Panc1 (cell line): ENCODE results near the gene PAQR9. TPM values are rescaled to one million over a fixed set of nuclear protein-coding genes. Genes with fewer than 3 reads are reported as not detected.

Experiments used
- ATAC-seq: fragments of 200-7000 bp; cut with Tn5 transposase; 2 replicates; pipeline ENCODE4 v1.9.1; 2020; ENCODE audit warnings: mild to moderate bottlenecking, moderate library complexity
- BruUV-seq: library from RNA; stranded (reverse); fragments of 400-500 nt; replicated peaks from 2 replicates; lab custom pipeline; 2021; lab: Mats Ljungman, UMichigan
- CTCF ChIA-PET: fragments of 300-600 bp; sonication (Branson Sonifier 250); formaldehyde crosslinking; loops from one replicate; lab custom pipeline; 2022; ENCODE audit warnings: antibody characterized with exemption; lab: Charles Lee
- POLR2A ChIA-PET: fragments of 300-600 bp; sonication (Branson Sonifier 250); formaldehyde crosslinking; loops from one replicate; lab custom pipeline; 2022; ENCODE audit warnings: antibody characterized with exemption; lab: Charles Lee
- DNase-seq: peaks from one replicate; pipeline ENCODE4 v3.0.0-alpha.2; 2010; ENCODE audit warnings: low read depth, low spot score
- H3K27ac ChIP-seq: 2 replicates; pipeline ENCODE4 v1.5.1; 2011; ENCODE audit warnings: mild to moderate bottlenecking, low read length, inconsistent platforms
- H3K27me3 ChIP-seq: fragments of 200-500 bp; sonication (Bioruptor generic); 2 replicates; pipeline ENCODE4 v1.6.0; 2014; ENCODE audit warnings: low read length, inconsistent platforms; ENCODE audit not compliant: control insufficient read depth, insufficient read depth
- H3K36me3 ChIP-seq: fragments of 200-500 bp; sonication (Bioruptor generic); 2 replicates; pipeline ENCODE4 v1.5.1; 2014; ENCODE audit warnings: inconsistent platforms, mild to moderate bottlenecking, low read length, moderate library complexity; ENCODE audit not compliant: control insufficient read depth, insufficient read depth
- H3K4me1 ChIP-seq: 2 replicates; pipeline ENCODE4 v1.5.1; 2011; ENCODE audit warnings: inconsistent platforms, mild to moderate bottlenecking, low read length, moderate library complexity; ENCODE audit not compliant: control insufficient read depth, insufficient read depth
- H3K4me3 ChIP-seq, 2 experiments: 2 replicates each; pipeline ENCODE4 v1.5.1; 2011 to 2012; ENCODE audit warnings: low read depth in 2 of 2, low read length in 2 of 2, mild to moderate bottlenecking in 2 of 2, inconsistent platforms in 1 of 2, moderate library complexity in 1 of 2
- H3K9me3 ChIP-seq: fragments of 200-500 bp; sonication (Bioruptor generic); 2 replicates; pipeline ENCODE4 v1.5.1; 2014; ENCODE audit warnings: low read depth, mild to moderate bottlenecking, inconsistent platforms, low read length, moderate library complexity; ENCODE audit not compliant: control insufficient read depth, insufficient read depth
- POLR2AphosphoS5 ChIP-seq: IDR thresholded peaks from 2 replicates; pipeline ENCODE4 v1.6.1; 2012; ENCODE audit warnings: mild to moderate bottlenecking, low read depth, low read length, moderate library complexity
- SIN3A ChIP-seq: IDR thresholded peaks from 2 replicates; pipeline ENCODE4 v1.6.1; 2012; ENCODE audit warnings: low read depth, mild to moderate bottlenecking, low read length, moderate library complexity, borderline replicate concordance; ENCODE audit not compliant: insufficient read depth
- TCF7L2 ChIP-seq: IDR thresholded peaks from 2 replicates; pipeline ENCODE4 v1.6.1; 2011; ENCODE audit warnings: mild to moderate bottlenecking, low read depth, low read length, inconsistent platforms
- in situ Hi-C: cut with HindIII; loops from 2 replicates; pipeline ENCODE4 v1.10.0; 2016; ENCODE audit warnings: low sequenced_read_pairs, low pct_unique_long_range_greater_than_20kb
- intact Hi-C: fragments of 100-400 bp; cut with micrococcal nuclease; formaldehyde crosslinking; loops from one replicate; pipeline ENCODE4 v1.10.0; 2022; ENCODE audit not compliant: unreplicated experiment
- total RNA-seq: library from RNA; stranded (reverse); gene quantifications from one replicate; pipeline ENCODE4 v1.2.1, GENCODE V29; 2021; ENCODE audit not compliant: unreplicated experiment
- TF ChIP-seq, protein P1 (sequence below), 2 experiments: IDR thresholded peaks; 2 replicates each; pipeline ENCODE4 v1.6.1; 2011 to 2012; ENCODE audit warnings: low read depth in 2 of 2, control low read depth in 1 of 2, low read length in 1 of 2, mild to moderate bottlenecking in 1 of 2, moderate library complexity in 1 of 2; ENCODE audit not compliant: insufficient read depth in 1 of 2
- TF ChIP-seq, protein P2 (sequence below): fragments of 450-650 bp; IDR thresholded peaks from 2 replicates; pipeline ENCODE4 v1.5.1; 2017; ENCODE audit warnings: mild to moderate bottlenecking

PAQR9 gene
- total RNA-seq, 1 experiment from 2014 or later, result 0.36 TPM

DNA sequence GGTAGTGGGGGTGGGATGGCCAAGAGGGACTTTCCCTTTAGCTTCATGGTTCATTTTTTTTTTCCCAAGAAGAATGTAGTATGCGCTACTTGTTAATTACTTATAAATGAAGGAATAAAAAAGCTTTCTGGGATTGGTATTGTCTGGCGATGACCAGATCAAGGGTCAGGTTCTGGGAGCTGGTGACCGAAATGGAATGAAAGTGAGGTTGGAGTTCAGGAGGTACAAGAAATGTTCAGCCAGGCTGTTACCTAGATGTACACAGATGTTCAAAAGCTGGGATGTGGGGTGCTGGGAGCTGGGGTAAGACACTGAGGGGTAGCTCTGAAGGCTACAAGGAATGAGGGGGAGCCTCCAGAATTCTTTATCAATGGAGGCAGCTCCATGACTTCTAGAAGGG lies 20.8 kb upstream of the PAQR9 start:
- POLR2A ChIA-PET, result no interaction called here
- Histone ChIP-seq H3K36me3 (no peaks in the 10 kb centered on the region), H3K27me3 (no peaks in the 10 kb centered on the region), H3K4me1 (no peaks in the 10 kb centered on the region), H3K27ac (no peak overlapping the region), H3K9me3 (no peaks in the 10 kb centered on the region), H3K4me3 (no peak overlapping the region)
- CTCF ChIA-PET, result no interaction called here
- in situ Hi-C loops (no loop called here), intact Hi-C loops (no loop called here)
- DNase-seq, result no peak
- BruUV-seq, result no TSS peak
- TF ChIP-seq POLR2AphosphoS5 (no peak), SIN3A (no peak), TCF7L2 (no peak)
- TF ChIP-seq, protein P1, sequence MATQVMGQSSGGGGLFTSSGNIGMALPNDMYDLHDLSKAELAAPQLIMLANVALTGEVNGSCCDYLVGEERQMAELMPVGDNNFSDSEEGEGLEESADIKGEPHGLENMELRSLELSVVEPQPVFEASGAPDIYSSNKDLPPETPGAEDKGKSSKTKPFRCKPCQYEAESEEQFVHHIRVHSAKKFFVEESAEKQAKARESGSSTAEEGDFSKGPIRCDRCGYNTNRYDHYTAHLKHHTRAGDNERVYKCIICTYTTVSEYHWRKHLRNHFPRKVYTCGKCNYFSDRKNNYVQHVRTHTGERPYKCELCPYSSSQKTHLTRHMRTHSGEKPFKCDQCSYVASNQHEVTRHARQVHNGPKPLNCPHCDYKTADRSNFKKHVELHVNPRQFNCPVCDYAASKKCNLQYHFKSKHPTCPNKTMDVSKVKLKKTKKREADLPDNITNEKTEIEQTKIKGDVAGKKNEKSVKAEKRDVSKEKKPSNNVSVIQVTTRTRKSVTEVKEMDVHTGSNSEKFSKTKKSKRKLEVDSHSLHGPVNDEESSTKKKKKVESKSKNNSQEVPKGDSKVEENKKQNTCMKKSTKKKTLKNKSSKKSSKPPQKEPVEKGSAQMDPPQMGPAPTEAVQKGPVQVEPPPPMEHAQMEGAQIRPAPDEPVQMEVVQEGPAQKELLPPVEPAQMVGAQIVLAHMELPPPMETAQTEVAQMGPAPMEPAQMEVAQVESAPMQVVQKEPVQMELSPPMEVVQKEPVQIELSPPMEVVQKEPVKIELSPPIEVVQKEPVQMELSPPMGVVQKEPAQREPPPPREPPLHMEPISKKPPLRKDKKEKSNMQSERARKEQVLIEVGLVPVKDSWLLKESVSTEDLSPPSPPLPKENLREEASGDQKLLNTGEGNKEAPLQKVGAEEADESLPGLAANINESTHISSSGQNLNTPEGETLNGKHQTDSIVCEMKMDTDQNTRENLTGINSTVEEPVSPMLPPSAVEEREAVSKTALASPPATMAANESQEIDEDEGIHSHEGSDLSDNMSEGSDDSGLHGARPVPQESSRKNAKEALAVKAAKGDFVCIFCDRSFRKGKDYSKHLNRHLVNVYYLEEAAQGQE (IDR thresholded peaks at IDR 0.05; ENCODE audit: insufficient read depth in 1 of 2, low read depth in 2 of 2, low read length in 1 of 2), result no peak
- TF ChIP-seq, protein P2, sequence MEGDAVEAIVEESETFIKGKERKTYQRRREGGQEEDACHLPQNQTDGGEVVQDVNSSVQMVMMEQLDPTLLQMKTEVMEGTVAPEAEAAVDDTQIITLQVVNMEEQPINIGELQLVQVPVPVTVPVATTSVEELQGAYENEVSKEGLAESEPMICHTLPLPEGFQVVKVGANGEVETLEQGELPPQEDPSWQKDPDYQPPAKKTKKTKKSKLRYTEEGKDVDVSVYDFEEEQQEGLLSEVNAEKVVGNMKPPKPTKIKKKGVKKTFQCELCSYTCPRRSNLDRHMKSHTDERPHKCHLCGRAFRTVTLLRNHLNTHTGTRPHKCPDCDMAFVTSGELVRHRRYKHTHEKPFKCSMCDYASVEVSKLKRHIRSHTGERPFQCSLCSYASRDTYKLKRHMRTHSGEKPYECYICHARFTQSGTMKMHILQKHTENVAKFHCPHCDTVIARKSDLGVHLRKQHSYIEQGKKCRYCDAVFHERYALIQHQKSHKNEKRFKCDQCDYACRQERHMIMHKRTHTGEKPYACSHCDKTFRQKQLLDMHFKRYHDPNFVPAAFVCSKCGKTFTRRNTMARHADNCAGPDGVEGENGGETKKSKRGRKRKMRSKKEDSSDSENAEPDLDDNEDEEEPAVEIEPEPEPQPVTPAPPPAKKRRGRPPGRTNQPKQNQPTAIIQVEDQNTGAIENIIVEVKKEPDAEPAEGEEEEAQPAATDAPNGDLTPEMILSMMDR, result no peak
- ATAC-seq, result no peak

DNA sequence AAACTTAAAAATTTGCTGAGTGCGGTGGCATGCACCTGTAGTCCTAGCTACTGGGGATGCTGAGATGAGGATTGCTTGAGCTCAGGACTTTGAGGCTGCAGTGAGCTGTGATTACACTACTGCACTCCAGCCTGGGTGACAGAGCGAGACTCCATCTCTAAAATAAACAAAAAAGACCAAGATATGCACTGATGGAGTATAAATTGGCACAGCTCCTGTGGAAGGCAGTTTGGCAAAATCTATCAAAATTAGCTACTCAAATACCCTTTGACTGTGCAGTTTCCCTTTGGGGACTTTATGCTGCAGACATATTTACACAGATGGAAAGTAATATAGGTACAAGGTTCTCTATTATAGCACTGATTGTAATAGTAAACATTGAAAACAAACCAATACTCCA lies 19.8 kb upstream of the PAQR9 start:
- H3K27me3 ChIP-seq, result no peaks in the 10 kb centered on the region
- no peak for DNase-seq
- TF ChIP-seq, protein P2, result no peak
- TF ChIP-seq POLR2AphosphoS5, result no peak
- no peak for TF ChIP-seq TCF7L2
- TF ChIP-seq, protein P1 (IDR thresholded peaks at IDR 0.05; ENCODE audit: insufficient read depth in 1 of 2, low read depth in 2 of 2, low read length in 1 of 2), result no peak
- TF ChIP-seq SIN3A, result no peak
- intact Hi-C loops (no loop called here), in situ Hi-C loops (no loop called here)
- no TSS peak for BruUV-seq
- no peaks in the 10 kb centered on the region for H3K4me1 ChIP-seq
- H3K27ac ChIP-seq, result no peak overlapping the region
- ChIA-PET POLR2A (interaction anchor here (0.5 kb wide), 1 partner anchor 42 kb away, joined by 3 read pairs; no protein-coding TSS in a partner anchor), CTCF (no interaction called here)
- no peaks in the 10 kb centered on the region for H3K9me3 ChIP-seq
- H3K36me3 ChIP-seq, result no peaks in the 10 kb centered on the region
- no peak overlapping the region for H3K4me3 ChIP-seq
- no peak for ATAC-seq
